Ecto neural progenitor cell (in vitro differentiated cells): Measurements from ENCODE around the gene NT5DC4.
"Not testable (repeated sequence)": the region's sequence is repeated elsewhere in the genome, so short reads cannot be mapped to it uniquely, and the experiment has no call there.

ENCODE experiments used
- DNase-seq: peaks from one replicate; pipeline ENCODE4 v3.0.0-alpha.2; 2018; ENCODE audit warnings: low spot score

Gene NT5DC4

GRCh38 chr2:112699984-112700667 lies 20.7 kb upstream of the NT5DC4 start:
- no peak for DNase-seq

GRCh38 chr2:112701052-112701451 lies 19.8 kb upstream of the NT5DC4 start:
- no peak for DNase-seq

GRCh38 chr2:112703684-112704083 lies 17.1 kb upstream of the NT5DC4 start:
- DNase-seq = no peak

GRCh38 chr2:112705575-112705974 lies 15.2 kb upstream of the NT5DC4 start:
- DNase-seq = no peak

- DNase-seq = no peak
Observed at GRCh38 chr2:112706170-112706664, 14.6 kb upstream of the NT5DC4 start.

GRCh38 chr2:112706947-112707346 lies 13.9 kb upstream of the NT5DC4 start:
- DNase-seq = not testable (repeated sequence)

- no peak for DNase-seq
Observed at GRCh38 chr2:112708968-112709367, 11.9 kb upstream of the NT5DC4 start.

- DNase-seq = no peak
Observed at GRCh38 chr2:112709703-112710102, 11.1 kb upstream of the NT5DC4 start.

- DNase-seq = no peak
Observed at GRCh38 chr2:112710956-112711750, 9.7 kb upstream of the NT5DC4 start.

- DNase-seq = no peak
Observed at GRCh38 chr2:112712465-112712864, 8.4 kb upstream of the NT5DC4 start.

GRCh38 chr2:112712903-112713584 lies 7.8 kb upstream of the NT5DC4 start:
- DNase-seq = no peak

- DNase-seq = no peak
Observed at GRCh38 chr2:112713585-112713925, 7.3 kb upstream of the NT5DC4 start.

GRCh38 chr2:112713926-112714325 lies 6.9 kb upstream of the NT5DC4 start:
- no peak for DNase-seq

- DNase-seq = no peak
Observed at GRCh38 chr2:112714331-112714730, 6.5 kb upstream of the NT5DC4 start.

- DNase-seq = no peak
Observed at GRCh38 chr2:112714836-112715631, 5.8 kb upstream of the NT5DC4 start.

GRCh38 chr2:112716094-112716493 lies 4.7 kb upstream of the NT5DC4 start:
- DNase-seq = not testable (repeated sequence)

GRCh38 chr2:112716826-112717352 lies 3.9 kb upstream of the NT5DC4 start:
- DNase-seq = not testable (repeated sequence)

GRCh38 chr2:112718863-112719370 lies 1.9 kb upstream of the NT5DC4 start:
- no peak for DNase-seq

GRCh38 chr2:112721819-112722522 lies 1.2 kb downstream of the NT5DC4 start:
- DNase-seq = no peak

GRCh38 chr2:112722816-112723546 lies 2.2 kb downstream of the NT5DC4 start:
- DNase-seq = no peak
